ENCODE data around the gene ESRRA. TPM values are rescaled to one million over a fixed set of nuclear protein-coding genes. Genes with fewer than 3 reads are reported as not detected.

ESRRA gene
- total and polyA plus RNA-seq, 10 of the 15 experiments (the other 5 are each of a cell fraction or from before 2014, with no cell fraction given), result 0.32 to 48.9 (median 12.6) TPM

DNA sequence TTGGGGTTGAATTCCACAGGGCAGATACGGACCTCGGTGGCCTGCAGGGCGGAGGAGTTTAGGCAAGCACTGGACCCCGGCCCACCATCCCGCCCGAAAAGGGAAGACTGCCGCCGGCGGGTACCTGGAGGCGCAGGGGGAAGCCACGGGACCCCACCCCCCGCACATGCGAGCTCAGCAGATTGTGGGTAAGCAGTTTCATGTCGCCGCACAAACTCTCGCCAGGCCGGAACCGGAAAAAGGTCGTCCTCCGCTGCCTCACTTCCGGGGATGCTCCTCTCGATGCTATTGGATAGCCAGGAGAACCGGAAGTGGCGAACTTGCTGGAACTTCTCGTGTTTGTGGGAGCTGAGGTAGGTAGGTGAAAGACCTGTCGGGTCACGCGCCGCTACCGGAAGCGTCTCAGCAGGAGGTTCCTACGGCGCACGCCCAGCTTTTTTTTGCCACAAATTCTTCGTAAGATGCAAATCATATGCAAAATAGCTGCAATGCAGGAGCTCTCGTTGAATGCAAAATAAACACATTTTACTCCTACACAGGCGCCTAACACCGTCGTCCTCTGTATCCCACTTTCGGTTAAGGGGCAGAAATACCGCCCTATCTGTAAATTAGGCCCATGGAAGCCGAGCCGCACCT, 12.1 kb downstream of the ESRRA start, which contains the start of gene TRMT112 (continued):
- TF ChIP-seq PAX5 (IDR thresholded peaks at IDR 0.05; ENCODE audit: borderline replicate concordance, low read depth, low read length) (0 out of 2 replicates have a peak, but pooled peaks have one; percentile 42), TARDBP (IDR thresholded peaks at IDR 0.05; ENCODE audit: borderline replicate concordance) (no peak), ATF3 (IDR thresholded peaks at IDR 0.05; ENCODE audit: borderline replicate concordance, extremely low read depth, low read depth, low read length) (no peak; the same call in 1 of the 2 replicates), TCF3 (IDR thresholded peaks at IDR 0.05; ENCODE audit: borderline replicate concordance, insufficient read depth, low read depth, low read length) (0 out of 2 replicates have a peak, but pooled peaks have one; percentile 24), CEBPB (IDR thresholded peaks at IDR 0.05; ENCODE audit: borderline replicate concordance in 1 of 2, low read depth in 2 of 2, low read length in 2 of 2) (no peak), ETV6 (conservative IDR thresholded peaks at IDR 0.05 in 1 of 2, IDR thresholded peaks at IDR 0.05 in 1 of 2; ENCODE audit: borderline replicate concordance in 1 of 2, low read depth in 1 of 2) (peak in 1 of 2 experiments; percentile 59; a peak in 2 of 4 replicates), RBBP5 (conservative IDR thresholded peaks at IDR 0.05) (no peak), ESRRA (IDR thresholded peaks at IDR 0.05; ENCODE audit: low read length) (no peak), CBFB (IDR thresholded peaks at IDR 0.05; ENCODE audit: low read depth) (peak; percentile 79)
